GM12864 (cell line): Measurements from ENCODE around the gene PCSK4.

Source experiments
- DNase-seq: peaks from one replicate; pipeline ENCODE4 v3.0.0-alpha.2; 2011; ENCODE audit warnings: low read depth
- H3K4me3 ChIP-seq: 2 replicates; pipeline ENCODE4 v1.5.1; 2011; ENCODE audit warnings: mild to moderate bottlenecking, low read depth, low read length, control low read depth
- CTCF ChIP-seq: IDR thresholded peaks from 2 replicates; pipeline ENCODE4 v1.5.1; 2011; ENCODE audit warnings: low read depth, mild to moderate bottlenecking, moderate library complexity, low read length, control low read depth, inconsistent platforms; ENCODE audit errors: missing control alignments

The PCSK4 gene

GRCh38 chr19:1495051-1495798, 5.1 kb upstream of the PCSK4 start:
- H3K4me3 ChIP-seq: no peak overlapping the region
- no peak for TF ChIP-seq CTCF
- DNase-seq: no peak

GRCh38 chr19:1494115-1494815, 4.1 kb upstream of the PCSK4 start:
- no peak for DNase-seq
- no peak overlapping the region for H3K4me3 ChIP-seq

GRCh38 chr19:1492474-1493006, 2.4 kb upstream of the PCSK4 start:
- H3K4me3 ChIP-seq: no peak overlapping the region
- TF ChIP-seq CTCF: no peak

More at GRCh38 chr19:1494115-1494815, 4.1 kb upstream of the PCSK4 start:
- TF ChIP-seq CTCF: no peak

GRCh38 chr19:1491849-1492170, 1.7 kb upstream of the PCSK4 start:
- no peak for TF ChIP-seq CTCF
- no peak for DNase-seq
- no peak overlapping the region for H3K4me3 ChIP-seq

More at GRCh38 chr19:1492474-1493006, 2.4 kb upstream of the PCSK4 start:
- no peak for DNase-seq

GRCh38 chr19:1491114-1491848, 1.1 kb upstream of the PCSK4 start, which contains the start of gene REEP6:
Gene REEP6 (plus strand): TSS chr19:1491181. CDS start chr19:1491270, 89 bp downstream.
- peak within 1 kb of the TSS; percentile 60 for H3K4me3 ChIP-seq
- DNase-seq: no peak
- TF ChIP-seq CTCF: no peak

GRCh38 chr19:1489463-1490310, 463 bp downstream of the PCSK4 start:
- no peak for TF ChIP-seq CTCF
- no peak for DNase-seq
- peak overlapping the region; percentile 60 for H3K4me3 ChIP-seq
